HG02610 (cell line): ENCODE measurements around the gene TH.
"Not testable (repeated sequence)": the region's sequence is repeated elsewhere in the genome, so short reads cannot be mapped to it uniquely, and the experiment has no call there.

Experiments
- ATAC-seq: cut with Tn5 transposase; IDR thresholded peaks from one replicate; pipeline ENCODE4 v1.9.1; 2021; ENCODE audit warnings: mild to moderate bottlenecking, moderate library complexity; ENCODE audit not compliant: unreplicated experiment

The TH gene

GRCh38 chr11:2132246-2132645, 39.4 kb downstream of the TH start:
- no peak for ATAC-seq

GRCh38 chr11:2131371-2132236, 40.0 kb downstream of the TH start:
- no peak for ATAC-seq

GRCh38 chr11:2130881-2131352, 40.7 kb downstream of the TH start:
- no peak for ATAC-seq

GRCh38 chr11:2129699-2130366, 41.8 kb downstream of the TH start:
- no peak for ATAC-seq

GRCh38 chr11:2129308-2129698, 42.3 kb downstream of the TH start:
- ATAC-seq: no peak

- no peak for ATAC-seq
These were observed 42.9 kb downstream of the TH start for GRCh38 chr11:2128511-2129307.

- ATAC-seq: no peak
These were observed 43.5 kb downstream of the TH start for GRCh38 chr11:2128130-2128510.

- no peak for ATAC-seq
These were observed 44.0 kb downstream of the TH start for GRCh38 chr11:2127482-2128129.

GRCh38 chr11:2126520-2127085, 45.0 kb downstream of the TH start:
- no peak for ATAC-seq

- not testable (repeated sequence) for ATAC-seq
These were observed 46.7 kb downstream of the TH start for GRCh38 chr11:2124736-2125484.

GRCh38 chr11:2123628-2123960, 48.0 kb downstream of the TH start:
- ATAC-seq: no peak

- no peak for ATAC-seq
These were observed 48.5 kb downstream of the TH start for GRCh38 chr11:2122907-2123627.

GRCh38 chr11:2122222-2122906, 49.3 kb downstream of the TH start:
- ATAC-seq: no peak

GRCh38 chr11:2121227-2122130, 50.1 kb downstream of the TH start:
- no peak for ATAC-seq

GRCh38 chr11:2120359-2121100, 51.1 kb downstream of the TH start:
- ATAC-seq: no peak

- ATAC-seq: no peak
These were observed 52.9 kb downstream of the TH start for GRCh38 chr11:2118677-2119076.

GRCh38 chr11:2116680-2117079, 54.9 kb downstream of the TH start:
- ATAC-seq: no peak
